HG03520 (cell line): ENCODE data around the gene BCKDHA.
"Not testable (repeated sequence)": the region's sequence is repeated elsewhere in the genome, so short reads cannot be mapped to it uniquely, and the experiment has no call there.

Experiments used
- ATAC-seq: cut with Tn5 transposase; IDR thresholded peaks from one replicate; pipeline ENCODE4 v1.9.1; 2021; ENCODE audit warnings: mild to moderate bottlenecking, moderate library complexity; ENCODE audit not compliant: unreplicated experiment

Gene BCKDHA

DNA sequence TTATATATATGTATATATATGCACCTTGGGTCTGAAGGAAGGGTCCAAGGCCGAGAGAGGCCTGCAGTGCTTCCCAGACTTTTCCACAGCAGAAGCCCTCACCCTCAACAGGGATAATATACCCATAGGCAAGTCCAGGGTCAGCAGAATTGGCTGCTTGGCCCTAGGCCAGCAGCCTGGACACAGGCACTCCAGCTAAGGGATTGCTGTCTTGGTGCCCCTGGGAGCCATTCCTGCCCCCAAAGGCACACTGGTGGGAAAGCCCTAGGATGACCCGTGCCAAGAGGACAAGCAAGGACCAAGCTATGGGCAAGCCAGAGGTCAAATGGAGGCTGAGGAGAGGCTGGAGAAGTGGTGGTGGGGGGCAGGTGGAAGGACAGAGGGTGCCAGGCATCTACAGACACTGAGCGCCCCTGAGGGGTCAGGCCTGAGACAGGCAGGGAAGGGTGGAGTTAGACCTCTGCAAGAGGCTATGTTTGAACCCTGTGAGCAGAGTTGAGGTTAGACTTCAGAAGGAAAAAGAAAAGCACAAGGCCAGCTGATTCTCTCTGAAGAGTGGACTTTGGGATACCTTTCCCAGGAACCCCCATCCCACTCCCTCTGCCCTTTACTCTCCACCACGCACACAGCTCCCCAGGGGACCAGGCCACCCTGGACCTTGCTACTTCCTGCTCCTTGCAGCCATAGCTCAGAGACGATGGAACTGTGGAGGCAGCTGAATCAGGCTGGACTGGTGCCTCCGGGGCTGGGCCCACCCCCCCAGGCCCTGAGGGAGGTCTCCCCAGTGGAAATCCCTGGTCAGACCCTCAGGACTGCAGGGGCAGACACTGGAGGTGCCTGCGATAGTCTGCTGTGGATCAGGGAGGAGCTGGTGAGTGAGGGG is 45.1 kb downstream of the BCKDHA start, which contains the start of gene ERICH4:
Gene ERICH4 (plus strand): TSS at position 684 of the 883 bp plus-strand sequence. CDS start 14 bp downstream, at position 698.
- no peak for ATAC-seq

DNA sequence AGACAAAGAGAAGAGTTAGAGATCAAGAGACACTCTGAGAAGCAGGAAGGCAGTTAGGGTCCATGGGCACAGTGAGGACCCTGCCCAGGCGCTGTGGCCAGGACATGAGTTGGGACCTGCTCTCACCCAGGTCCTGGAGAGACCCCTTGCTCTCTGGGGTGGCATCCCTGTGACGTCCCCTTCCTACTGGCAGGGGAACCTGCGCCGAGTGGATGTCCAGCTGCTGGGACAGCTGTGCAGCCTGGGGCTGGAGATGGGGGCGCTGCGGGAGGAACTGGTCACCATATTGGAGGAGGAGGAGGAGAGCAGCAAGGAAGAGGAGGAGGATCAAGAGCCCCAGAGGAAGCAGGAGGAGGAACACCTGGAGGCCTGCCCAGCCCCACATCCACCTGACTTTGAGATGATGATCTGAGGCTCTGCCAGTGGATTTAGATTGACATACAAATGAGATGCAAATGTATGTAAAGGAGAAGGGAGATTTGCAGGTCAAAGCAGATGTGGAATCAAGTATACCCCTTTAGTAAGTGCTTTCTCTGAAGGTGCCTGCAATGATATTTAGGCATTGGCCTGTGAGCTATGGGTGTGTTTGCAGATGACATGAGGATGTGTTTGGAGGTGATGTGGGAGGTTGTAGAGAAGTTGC is 46.3 kb downstream of the BCKDHA start:
- ATAC-seq = no peak

DNA sequence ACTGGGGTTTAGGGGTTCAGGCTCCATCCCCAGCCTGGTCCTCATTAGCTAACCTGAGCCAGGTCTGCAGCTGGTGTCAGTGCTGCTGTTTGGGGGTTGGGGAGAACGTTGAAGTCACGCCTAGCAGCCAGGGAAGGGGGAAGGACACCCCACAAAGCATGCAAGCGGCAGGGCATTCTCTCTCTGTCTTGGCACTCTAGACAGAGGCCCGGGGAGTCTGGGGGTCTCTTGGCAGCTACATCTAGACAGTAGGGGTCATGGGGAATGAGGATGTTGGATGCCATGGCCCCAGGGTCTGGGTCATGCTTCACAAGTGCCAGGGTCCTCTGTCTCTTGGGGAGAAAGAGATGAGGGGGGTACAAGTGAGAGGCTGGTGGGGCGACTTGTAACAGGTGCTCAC is 48.0 kb downstream of the BCKDHA start:
- no peak for ATAC-seq

DNA sequence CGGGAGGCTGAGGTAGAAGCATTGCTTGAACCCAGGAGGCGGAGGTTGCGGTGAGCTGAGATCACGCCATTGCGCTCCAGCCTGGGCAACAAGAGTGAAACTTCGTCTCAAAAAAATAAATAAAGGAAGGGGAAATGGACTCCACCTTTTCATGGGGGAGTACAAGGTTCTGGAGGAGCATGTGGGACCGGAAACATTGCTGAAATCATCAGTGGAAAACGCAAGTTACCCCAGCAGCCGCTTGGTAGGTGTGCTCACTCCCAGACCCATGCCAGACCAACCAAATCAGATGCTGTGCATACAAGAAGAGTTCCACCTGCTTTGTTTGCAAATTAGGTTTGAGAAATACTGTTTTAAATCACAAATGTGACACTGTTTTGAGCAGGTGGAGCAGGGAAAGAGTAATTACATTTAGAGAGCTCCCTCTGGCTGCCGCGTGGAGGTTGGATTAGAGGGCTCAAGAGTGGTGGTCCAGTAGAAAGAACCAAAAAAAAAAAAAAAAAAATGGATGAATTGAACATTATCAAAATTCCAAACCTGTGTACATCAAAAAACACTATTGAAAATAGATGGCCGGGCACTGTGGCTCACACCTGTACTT is 50.2 kb downstream of the BCKDHA start:
- ATAC-seq = no peak

DNA sequence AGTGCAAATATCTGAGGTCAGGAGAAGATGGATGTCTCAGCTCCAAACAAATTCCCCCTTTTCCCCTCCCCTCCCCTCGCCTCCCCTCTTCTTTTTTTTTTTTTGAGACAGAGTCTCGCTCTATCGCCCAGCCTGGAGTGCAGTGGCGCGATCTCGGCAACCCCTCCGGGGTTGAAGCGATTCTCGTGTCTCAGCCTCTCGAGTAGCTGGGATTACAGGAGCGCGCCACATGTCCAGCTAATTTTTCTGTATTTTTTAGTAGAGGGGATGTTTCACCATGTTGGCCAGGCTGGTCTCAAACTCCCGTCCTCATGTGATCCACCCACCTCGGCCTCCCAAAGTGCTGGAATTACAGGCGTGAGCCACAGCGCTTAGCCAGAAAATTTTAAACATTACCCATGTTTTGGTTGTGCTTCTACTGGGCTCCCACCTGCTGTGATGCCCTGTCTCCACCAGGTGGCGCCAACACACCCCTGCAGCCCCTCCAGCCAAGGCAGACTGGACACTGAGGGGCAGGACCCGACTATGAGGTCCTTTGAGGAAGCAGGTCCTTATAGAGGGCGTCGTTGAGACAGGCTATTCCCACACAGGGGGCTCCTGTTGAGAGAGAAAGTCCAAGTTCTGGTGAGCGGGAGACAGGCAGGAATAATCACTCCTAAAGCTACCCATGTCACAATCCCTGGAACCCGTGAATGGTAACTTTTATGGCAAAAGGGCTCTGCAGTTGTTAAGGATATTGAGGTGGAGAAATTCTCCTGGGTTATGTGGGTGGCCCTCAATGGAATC is 51.7 kb downstream of the BCKDHA start:
- no peak for ATAC-seq

DNA sequence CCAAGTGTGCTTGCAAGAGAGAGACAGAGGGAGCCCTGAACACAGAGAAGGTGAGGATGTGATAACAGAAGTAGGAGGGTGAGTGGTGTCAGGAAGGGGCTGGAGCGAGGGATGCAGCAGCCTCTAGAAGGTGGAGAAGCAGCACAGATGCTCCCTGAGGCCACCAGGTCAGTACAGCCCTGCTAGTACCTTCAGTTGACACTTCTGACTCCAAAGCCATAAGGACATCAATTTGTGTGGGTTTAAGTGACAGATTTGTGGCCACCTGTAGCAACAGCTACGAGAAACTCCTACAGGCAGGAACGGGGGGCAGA is 52.2 kb downstream of the BCKDHA start:
- ATAC-seq = no peak

DNA sequence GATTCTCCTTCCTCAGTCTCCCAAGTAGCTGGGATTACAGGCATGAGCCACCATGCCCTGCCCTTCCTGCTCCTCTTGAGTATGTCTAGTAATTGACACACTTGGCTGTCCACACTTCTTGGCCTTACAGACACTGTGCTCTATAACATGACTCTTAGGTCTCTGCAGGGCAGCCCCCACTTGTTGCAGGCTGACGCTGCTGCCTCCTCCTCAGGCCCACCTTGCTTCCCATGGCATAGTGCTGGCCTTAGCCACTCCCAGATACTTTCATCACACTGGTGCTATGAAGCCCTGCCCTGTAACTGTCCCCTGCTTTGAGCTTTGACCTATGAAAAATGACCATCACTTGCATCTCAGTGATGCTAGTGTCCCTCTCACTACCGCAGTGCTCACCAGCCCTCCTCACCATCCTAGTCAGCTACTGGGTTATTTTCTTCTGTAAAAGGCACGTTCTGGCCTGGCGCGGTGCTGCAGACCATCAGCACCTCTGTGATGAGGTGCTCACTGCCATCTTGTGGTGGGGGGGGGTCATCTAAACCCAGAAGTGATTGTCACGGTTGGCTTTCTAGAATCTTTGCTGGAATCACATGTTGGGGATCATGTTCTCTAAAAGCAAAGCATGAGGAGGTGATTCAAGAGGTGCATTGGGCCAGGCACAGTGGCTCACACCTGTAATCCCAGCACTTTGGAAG is 55.1 kb downstream of the BCKDHA start:
- ATAC-seq = no peak

DNA sequence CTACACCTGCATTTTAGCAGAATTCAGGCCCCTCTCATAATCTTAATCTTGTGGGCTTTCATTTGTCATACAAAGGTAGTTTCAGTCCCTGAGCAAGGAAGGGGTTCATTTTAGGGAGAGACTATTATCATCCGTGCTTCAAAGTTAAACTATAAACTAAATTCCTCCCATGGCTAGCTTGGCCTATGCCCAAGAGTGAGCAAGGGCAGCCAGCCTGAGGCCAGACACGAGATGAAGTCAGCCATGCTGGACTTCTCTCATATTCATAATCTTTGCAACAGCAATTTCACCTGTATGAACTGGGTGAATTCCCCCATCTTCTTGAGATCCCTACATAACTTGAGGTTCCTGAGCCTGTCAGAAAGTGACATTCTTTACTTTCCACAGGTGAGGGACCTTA is 58.3 kb downstream of the BCKDHA start:
- ATAC-seq = no peak

DNA sequence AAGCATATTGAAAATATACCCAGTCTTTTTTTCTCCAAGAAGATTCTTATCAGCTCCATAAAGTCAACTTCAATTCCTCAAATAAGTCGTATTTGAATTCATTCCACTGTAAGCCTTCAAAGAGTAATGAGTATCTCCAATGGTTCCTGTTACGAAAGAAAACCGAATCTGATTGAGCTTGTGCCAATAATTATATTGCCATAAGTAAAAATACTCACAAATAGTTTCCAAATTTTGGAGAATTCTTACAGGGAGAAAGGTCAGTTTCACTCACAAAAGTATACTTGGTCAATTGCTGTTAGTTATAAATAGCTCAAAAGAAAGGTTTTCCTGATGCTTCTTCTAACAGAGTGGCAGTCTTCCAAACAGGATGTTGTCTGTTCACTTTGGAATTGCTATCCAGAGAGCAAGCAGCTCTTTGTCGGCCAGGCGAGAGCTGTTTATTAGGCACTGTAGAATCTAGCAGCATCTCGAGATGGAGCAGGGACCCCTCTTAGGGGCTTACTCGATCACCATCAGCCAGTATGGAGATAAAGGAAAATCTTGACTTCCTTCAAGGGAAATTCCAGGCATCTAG is 58.8 kb downstream of the BCKDHA start:
- ATAC-seq = no peak

DNA sequence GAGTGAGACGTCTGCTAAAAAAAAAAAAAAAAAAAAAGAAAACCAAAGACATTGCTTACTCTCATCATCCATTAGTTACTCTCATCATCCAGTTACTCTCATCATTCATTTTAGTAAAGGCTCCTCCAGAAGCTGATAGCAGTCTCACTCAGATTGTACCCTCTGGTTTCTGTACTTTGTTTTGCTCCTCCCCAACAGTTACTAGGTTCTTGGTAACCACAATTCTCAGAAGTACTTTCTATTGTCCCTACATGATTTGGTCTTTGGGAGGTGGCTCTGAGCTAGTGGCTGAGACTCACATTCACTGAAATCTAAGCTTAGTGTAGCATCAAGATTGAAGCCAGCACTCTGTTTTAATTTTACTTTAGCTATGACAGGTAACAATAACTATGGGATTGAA is 59.6 kb downstream of the BCKDHA start:
- peak; percentile 58 for ATAC-seq

DNA sequence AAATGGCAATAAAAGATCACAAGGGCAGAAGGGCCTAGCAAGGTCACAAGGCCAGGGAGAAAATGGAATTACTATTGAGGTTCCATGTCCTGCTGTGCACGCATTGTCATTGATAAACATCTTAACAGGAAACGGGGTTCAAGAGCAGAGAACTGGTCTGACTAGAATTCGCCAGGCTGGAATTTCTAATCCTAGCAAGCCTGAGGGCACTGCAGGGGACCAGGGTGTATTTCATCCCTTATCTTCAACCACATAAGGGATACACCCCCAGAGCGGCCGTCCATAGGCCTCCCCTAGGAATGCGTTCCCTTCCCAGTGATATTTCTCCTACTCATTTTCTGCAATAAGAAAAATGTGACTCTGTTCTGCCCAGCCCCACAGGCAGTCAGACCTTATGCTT is 64.9 kb downstream of the BCKDHA start:
- no peak for ATAC-seq

DNA sequence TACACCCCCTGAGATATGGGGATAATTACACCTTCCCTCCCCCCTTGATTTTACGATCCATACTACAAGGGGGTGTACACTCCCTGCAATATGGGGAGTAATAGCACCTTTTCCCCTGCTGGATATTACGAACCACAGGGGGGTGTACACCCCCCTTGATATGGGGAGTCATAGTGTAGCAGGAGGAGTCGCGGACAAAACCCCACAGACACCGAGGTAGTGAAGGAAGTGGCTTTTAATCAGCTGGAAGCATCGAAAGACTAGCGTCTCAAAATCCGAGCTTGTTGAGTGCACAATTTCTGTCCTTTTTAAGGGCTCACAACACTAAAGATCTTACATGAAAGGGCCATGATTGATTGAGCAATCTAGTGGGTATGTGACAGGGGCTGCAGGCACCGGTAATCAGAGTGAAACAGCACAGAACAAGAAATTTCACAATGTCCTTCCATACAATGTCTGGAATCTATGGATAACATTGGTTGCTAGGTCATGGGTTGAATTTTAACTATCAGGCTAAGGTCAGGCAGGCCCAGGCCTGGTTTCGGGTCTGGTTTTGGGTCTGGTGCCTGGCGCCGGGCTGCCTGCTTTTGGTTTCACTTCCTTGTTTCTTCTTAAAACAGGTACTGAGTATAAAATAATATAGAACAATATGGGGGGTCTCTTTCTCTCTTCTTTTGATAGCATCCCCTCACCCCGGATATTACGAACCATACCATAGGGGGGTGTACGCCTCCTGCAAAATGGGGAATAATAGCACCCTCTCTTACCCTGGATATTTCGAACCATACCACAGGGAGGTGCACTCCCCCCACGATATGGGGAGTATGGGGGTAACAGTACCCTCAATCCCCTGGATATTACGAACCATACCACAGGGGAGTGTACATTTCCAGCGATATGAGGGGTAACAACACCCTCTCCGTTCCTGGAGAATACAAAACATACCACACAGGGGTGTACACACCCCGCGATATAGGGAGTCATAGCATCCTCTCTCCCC is 65.9 kb downstream of the BCKDHA start:
- ATAC-seq = not testable (repeated sequence)
